ENCODE measurements around the gene IRF4.

DNA sequence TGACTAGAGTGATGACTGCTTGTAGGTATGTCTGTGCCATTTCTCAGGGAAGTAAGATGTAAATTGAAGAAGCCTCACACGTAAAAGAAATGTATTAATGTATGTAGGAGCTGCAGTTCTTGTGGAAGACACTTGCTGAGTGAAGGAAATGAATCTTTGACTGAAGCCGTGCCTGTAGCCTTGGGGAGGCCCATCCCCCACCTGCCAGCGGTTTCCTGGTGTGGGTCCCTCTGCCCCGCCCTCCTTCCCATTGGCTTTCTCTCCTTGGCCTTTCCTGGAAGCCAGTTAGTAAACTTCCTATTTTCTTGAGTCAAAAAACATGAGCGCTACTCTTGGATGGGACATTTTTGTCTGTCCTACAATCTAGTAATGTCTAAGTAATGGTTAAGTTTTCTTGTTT lies 16.6 kb downstream of the IRF4 start:
- TF ChIP-seq, protein P1, sequence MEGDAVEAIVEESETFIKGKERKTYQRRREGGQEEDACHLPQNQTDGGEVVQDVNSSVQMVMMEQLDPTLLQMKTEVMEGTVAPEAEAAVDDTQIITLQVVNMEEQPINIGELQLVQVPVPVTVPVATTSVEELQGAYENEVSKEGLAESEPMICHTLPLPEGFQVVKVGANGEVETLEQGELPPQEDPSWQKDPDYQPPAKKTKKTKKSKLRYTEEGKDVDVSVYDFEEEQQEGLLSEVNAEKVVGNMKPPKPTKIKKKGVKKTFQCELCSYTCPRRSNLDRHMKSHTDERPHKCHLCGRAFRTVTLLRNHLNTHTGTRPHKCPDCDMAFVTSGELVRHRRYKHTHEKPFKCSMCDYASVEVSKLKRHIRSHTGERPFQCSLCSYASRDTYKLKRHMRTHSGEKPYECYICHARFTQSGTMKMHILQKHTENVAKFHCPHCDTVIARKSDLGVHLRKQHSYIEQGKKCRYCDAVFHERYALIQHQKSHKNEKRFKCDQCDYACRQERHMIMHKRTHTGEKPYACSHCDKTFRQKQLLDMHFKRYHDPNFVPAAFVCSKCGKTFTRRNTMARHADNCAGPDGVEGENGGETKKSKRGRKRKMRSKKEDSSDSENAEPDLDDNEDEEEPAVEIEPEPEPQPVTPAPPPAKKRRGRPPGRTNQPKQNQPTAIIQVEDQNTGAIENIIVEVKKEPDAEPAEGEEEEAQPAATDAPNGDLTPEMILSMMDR (IDR thresholded peaks at IDR 0.05): no peak
- no peak for TF ChIP-seq POLR2A (IDR thresholded peaks at IDR 0.05)
